Activated CD4-positive, CD25-positive, alpha-beta regulatory T cell treated with anti-CD3 and anti-CD28 coated beads, Interleukin-2, amount 50 U/mL, for 24 hours (primary cell): ENCODE results near the gene RSPRY1.
"Not testable (repeated sequence)": the region's sequence is repeated elsewhere in the genome, so short reads cannot be mapped to it uniquely, and the experiment has no call there.

Experiments used
- ATAC-seq, 2 donors: fragments of 150-1000 bp; cut with Tn5 transposase; one replicate each; pipeline ENCODE4 v1.10.0; 2021; ENCODE audit warnings: mild to moderate bottlenecking in 1 of 2, moderate library complexity in 1 of 2

The RSPRY1 gene

DNA sequence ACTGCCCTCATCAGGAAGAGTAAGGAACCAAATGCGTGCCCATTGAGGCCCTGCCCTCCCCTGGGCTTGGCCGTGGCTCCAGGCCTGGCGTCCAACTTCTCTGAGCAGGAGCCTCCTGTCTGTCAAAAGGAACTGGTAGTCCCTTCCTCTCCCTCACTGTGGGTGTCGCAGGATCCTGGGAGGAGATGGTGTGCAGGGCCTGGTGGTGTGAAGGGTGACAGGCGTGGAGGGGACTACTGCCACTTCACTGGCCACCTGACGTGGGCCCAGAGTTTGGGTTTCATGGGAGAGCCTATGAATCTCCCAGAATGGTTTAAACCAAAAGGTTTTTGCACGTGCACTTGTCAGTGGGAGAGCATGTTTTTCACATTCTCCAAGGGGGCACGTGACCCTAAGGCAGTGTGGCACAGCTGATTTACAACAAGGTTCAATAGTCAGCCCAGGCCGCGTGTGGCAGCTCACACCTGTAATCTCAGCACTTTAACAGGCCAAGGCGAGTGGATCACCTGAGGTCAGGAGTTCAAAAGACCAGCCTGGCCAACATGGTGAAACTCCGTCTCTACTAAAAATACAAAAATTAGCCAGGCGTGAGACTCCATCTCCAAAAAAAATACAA is 71.4 kb downstream of the RSPRY1 start:
- no peak for ATAC-seq

GRCh38 chr16:57258226-57258909 is 72.2 kb downstream of the RSPRY1 start:
- ATAC-seq = no peak

DNA sequence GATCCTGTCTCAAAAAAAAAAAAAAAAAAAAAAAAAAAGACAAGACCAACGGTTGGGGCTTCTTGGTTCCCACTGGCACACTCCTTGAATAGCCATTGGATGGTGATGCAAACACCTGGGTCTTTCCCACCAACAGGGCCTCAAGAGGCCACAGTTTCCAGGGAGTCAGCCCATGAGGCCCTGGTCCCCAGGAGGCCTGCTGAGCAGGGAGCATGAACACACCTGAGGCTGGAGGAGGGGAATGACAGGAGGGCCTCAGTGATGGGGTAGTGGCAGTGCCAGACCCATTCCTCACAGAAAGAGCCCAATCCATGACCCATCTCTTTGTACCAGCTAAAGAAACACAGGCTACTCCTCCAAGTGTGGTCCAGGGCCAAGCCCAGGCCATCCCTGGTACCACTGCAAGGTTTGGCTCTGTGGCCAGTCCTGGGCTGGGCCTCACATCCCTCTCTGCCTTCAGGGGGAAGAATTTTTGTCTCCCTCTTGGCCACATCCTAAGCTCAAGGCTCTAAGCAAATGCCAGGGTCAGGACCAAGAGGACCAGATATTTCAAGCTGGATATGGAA is 72.9 kb downstream of the RSPRY1 start:
- no peak for ATAC-seq

DNA sequence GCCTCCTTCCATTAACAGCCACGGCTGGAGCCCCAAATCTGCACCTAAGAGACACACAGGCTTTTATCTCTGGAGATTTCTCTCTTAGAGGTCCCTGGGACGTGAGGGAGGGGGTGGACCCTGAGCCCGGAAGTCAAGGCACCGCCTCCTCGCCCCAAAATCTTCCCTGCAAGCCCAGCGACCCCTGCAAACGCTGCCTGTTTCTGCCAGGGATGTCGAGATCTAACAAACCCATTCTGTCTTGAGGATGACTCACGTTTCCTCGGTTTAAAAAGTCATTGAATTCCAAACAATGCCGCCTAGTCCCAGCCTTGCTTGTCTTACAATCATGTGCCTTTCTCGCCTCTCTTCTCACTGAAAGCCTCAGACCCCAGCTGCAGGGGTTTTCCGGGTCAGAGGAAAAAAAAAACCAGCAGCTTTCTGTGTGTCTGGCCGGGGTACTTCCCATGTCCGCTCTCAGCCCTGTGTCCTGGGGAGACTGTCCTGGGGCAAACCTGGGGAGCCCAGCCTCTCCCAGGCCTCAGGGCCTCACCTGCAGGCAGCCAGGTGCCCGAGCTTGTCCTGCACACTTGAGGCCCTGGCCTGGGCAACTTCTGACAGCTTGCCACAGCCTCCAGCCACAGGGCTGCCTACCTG is 74.3 kb downstream of the RSPRY1 start:
- peak in 1 of 2 donors; percentile 7 for ATAC-seq

GRCh38 chr16:57261806-57262205 is 75.7 kb downstream of the RSPRY1 start:
- no peak for ATAC-seq

- ATAC-seq = no peak
These were observed 76.9 kb downstream of the RSPRY1 start for GRCh38 chr16:57262841-57263540.

DNA sequence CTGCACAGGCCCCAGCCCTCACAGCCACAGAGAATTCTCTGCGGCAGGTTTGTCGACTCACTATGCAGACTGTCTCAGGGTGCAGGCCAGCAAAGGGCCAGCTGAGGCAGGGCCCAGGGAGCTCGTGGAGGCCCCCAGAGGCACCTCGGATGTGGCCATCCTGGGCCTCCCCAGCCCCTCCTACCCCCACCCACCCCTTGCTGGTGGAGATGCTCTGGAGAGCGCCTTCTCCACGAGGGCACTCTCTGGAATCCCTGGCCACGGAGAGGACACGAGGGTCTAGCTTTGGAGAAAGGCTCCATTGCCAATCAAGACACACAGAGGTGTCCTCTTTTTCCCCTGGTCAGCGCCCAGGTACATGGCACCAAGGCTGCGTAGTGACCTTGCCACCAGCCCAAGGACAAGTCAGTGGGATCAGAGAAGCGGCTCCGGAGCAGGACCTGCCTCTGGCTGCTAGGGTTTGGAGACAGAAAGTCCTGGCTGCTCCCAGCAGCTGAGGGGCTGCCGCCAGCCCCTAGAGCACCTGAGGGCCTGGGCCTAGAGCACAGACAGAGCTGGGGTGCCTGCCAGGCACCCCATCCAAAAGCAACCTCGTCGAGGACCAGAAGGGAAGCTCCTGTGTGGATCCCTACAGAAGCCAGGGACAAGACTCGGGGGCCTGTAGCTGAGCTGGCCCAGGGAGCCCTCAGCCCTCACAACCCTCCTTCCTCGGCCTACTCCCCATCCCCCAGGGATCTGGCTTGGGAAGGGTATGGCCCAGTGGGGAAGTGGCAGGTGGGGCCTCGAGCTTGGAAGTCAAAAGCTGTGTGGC is 77.6 kb downstream of the RSPRY1 start:
- no peak for ATAC-seq

GRCh38 chr16:57264381-57264780 is 78.3 kb downstream of the RSPRY1 start:
- no peak for ATAC-seq

DNA sequence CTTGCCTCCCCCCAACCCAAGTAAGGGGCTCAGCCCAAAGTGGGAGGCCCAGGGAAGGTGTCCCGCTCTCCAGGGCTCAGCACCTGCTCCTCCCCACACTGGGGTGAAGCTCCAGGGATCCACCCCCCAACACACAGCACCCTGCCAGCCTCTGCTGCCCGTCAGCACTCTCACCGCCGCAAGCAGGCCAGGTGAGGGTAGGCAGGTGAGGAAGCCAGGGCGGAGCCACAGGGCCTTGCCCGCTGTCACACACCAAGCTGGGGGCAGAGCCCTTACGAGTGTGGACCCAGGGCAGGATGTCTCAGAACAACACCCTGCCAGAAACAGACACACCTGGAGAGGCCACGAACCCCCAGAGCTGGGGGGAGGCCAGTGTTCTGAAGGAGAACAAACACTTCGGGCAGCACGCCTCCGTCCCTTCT is 78.8 kb downstream of the RSPRY1 start:
- ATAC-seq = no peak

GRCh38 chr16:57265850-57266530 is 79.9 kb downstream of the RSPRY1 start:
- ATAC-seq = no peak

- ATAC-seq = peak; percentile 21 to 42
These were observed 80.6 kb downstream of the RSPRY1 start for GRCh38 chr16:57266531-57267260.

DNA sequence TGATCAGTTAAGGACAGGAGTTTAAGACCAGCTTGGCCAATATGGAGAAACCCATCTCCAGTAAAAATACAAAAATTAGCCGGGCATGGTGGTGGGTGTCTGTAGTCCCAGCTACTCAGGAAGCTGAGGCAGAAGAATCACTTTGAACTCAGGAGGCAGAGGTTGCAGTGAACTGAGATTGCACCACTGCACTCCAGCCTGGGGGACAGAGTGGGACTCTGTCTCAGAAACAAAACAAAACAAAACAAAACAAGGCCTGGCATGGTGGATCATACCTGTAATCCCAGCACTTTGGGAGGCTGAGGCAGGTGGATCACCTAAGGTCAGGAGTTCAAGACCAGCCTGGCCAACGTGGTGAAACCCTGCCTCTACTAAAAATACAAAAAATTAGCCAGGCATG is 81.2 kb downstream of the RSPRY1 start:
- not testable (repeated sequence) for ATAC-seq

DNA sequence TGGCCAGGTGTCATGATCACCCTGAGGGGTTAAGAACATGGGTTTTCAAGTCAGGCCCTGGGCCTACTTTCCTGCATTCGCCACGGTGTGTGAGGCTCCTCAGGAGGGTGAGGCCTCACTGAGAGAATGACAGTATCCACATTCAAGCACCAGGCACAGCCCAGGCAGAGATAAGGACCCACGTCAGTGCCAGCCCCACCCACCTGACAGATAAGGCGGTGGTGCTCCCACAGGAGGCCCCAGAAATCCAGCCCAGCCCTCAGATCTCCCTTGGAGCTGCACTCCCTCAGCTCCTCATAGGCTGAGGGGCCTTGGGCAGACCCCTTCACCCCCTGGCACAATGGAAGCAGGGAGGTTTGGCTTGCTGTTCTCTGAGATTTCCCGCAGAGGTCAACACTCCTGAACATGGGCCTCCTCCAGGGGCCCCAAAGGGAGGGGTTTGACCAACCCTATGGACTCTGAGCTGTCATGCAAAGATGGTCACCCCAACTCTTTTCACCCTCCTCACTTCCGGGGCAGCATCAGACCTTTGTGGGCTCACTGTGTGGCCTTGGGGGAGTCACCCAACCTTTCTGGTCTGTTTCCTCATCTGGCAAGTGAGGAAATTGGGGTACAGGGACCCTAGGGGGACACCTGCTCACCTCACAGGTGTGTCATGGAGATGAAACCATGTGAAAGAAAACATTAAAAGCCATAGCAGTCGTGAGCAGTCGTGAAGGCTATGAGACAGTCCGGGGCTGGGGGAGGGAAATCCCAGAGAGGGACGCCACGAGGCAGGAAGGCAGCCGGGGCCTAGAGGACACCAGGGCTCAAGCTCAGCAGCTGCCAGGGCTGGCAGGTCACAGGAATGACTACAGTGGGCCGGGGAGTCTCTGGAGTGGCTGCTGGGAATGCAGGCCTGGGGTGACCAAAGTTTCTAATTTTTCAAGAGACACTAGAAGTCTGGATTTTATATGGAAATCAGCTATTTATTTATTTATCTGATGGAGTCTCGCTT is 83.0 kb downstream of the RSPRY1 start:
- ATAC-seq = no peak

DNA sequence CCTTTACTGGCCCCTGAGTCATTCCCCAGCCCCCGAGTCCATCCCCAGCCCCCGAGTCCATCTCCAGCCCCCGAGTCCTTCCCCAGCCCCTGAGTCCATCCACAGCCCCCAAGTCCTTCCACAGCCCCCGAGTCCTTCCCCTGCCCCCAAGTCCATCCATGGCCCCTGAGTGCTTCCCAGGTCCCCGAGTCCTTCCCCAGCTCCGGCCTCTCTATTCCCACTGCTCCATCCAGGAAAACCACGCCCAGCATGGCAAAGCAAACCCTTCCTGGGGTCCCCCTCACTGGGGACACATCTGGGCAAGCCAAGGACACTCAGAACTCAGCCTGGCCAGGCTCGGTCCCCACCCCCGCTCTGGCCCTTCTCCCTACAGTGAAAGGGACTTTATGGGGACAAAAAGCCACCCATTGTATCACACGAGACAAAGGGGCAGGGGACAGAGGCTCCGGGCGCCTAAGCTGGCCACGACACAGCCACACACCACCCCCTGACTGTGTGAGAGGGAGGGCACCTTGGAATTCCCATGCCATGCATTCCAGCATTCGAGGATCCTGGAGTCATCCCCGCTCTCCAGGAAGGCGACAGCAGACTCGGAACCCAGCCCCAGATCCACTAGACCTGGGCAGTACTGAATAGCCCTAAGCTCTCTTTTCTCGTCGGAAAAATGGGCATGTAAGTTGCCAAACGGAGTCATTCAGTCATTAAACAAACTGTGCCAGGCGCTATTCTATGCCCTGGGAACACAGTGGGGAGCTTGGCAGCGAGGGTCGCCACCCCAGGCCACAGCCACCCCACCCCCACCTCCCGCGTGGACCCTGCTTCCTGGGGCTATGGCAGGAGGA is 84.3 kb downstream of the RSPRY1 start:
- no peak for ATAC-seq

- no peak for ATAC-seq
These were observed 84.9 kb downstream of the RSPRY1 start for GRCh38 chr16:57271063-57271345.

- no peak for ATAC-seq
These were observed 85.9 kb downstream of the RSPRY1 start for GRCh38 chr16:57271867-57272495.

DNA sequence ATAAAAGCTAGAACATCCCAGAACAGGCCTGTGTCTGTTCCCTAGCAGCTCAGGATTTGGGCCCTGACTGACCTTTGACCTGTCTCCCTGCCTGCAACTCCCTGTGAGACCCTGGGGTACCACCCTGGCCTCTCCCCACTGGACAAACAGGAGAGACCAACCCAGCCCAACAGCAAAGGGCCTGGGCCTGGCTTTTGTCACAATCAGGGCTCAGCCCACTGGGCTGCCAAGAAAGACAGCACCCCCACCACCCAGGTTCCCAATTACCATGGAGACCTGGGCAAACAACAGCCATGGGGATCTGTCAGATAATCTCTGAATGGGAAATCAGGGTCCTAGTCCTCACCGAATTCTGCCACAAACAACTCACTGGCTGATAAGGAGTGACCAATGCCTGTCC is 87.2 kb downstream of the RSPRY1 start:
- ATAC-seq = no peak

GRCh38 chr16:57273826-57274225 is 87.7 kb downstream of the RSPRY1 start:
- ATAC-seq = no peak
